Measurements from ENCODE around the gene TRIM2.

DNA sequence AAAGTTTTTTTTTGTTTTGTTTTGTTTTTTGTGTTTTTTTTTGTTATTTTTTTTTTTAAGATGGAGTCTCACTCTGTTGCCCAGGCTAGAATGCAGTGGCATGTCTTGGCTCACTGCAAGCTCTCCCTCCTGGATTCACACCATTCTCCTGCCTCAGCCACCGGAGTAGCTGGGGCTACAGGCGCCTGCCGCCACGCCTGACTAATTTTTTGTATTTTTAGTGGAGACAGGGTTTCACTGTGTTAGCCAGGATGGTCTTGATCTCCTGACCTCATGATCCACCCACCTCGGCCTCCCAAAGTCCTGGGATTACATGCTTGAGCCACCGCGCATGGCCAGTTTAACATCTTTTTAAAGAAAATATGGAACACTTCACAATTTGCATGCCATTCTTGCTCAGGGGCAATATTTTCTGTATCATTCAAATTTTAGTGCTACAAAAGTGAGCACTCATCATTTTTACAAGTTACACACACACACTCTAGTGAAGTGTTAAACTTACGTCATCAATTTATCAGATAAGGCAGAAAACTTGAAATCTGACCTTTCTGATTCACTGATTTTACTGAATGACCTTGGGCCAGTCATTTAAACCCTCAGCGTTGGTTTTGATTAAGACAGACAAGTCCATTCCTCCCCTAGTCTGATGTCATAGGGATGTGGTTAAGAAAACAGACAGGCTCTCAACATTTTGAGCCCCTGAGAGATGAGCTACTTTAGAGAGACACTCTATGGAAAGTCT is 61.2 kb downstream of the TRIM2 start:
- TF ChIP-seq CTCF (IDR thresholded peaks at IDR 0.05 in 4 of 5, conservative IDR thresholded peaks at IDR 0.05 in 1 of 5) (no peak), POLR2A (IDR thresholded peaks at IDR 0.05) (no peak)
